H1 (cell line): Measurements from ENCODE around the gene PRXL2B. TPM values are rescaled to one million over a fixed set of nuclear protein-coding genes. Genes with fewer than 3 reads are reported as not detected.

Experiments
- CTCF ChIA-PET: fragments of 300-600 bp; sonication (Branson Sonifier 250); formaldehyde crosslinking; loops from one replicate; lab custom pipeline; 2021; ENCODE audit not compliant: partially characterized antibody; lab: Charles Lee
- POLR2A ChIA-PET: fragments of 300-600 bp; sonication (Branson Sonifier 250); formaldehyde crosslinking; loops from one replicate; lab custom pipeline; 2021; ENCODE audit warnings: inconsistent platforms; ENCODE audit not compliant: partially characterized antibody; lab: Charles Lee
- DNase-seq, 2 experiments: peaks; one replicate each; pipeline versions ENCODE4 v3.0.0 to v3.0.0-alpha.2; 2010 to 2022; ENCODE audit warnings: low spot score in 2 of 2, low read depth in 1 of 2, mixed read lengths in 1 of 2
- FAIRE-seq: peaks from 2 replicates; lab custom pipeline; 2011; peaks lifted over from hg19 to GRCh38; lab: Jason Lieb, UNC
- H2AFZ ChIP-seq: 2 replicates; pipeline ENCODE4 v1.8.1; 2012; ENCODE audit warnings: low read length, inconsistent platforms
- H2AK5ac ChIP-seq: 2 replicates; pipeline ENCODE4 v1.6.1; 2013; ENCODE audit warnings: low read depth, low read length
- H2BK120ac ChIP-seq: replicated peaks from 2 replicates; pipeline ENCODE3; 2013; ENCODE audit warnings: low read depth, low read length, inconsistent platforms
- H2BK12ac ChIP-seq: 2 replicates; pipeline ENCODE4 v1.6.1; 2013; ENCODE audit warnings: low read depth, low read length
- H2BK15ac ChIP-seq: 2 replicates; pipeline ENCODE4 v1.6.1; 2013; ENCODE audit warnings: low read length
- H2BK20ac ChIP-seq: 2 replicates; pipeline ENCODE4 v1.6.1; 2013; ENCODE audit warnings: low read length
- H2BK5ac ChIP-seq: 2 replicates; pipeline ENCODE4 v1.6.1; 2013; ENCODE audit warnings: low read depth, low read length
- H3K14ac ChIP-seq: 2 replicates; pipeline ENCODE4 v1.6.1; 2013; ENCODE audit warnings: inconsistent platforms; ENCODE audit not compliant: insufficient read length
- H3K18ac ChIP-seq: 2 replicates; pipeline ENCODE4 v1.6.1; 2013; ENCODE audit warnings: low read length; ENCODE audit errors: extremely low read depth
- H3K23ac ChIP-seq: 2 replicates; pipeline ENCODE4 v1.6.1; 2013; ENCODE audit warnings: inconsistent platforms; ENCODE audit not compliant: insufficient read length
- H3K23me2 ChIP-seq: 2 replicates; pipeline ENCODE4 v1.6.1; 2013; ENCODE audit warnings: low read depth, low read length
- H3K27ac ChIP-seq: 2 replicates; pipeline ENCODE4 v1.6.1; 2011; ENCODE audit warnings: low read depth, low read length, inconsistent platforms
- H3K27me3 ChIP-seq, 4 experiments: replicated peaks in 1 of 4; 1 replicate in 1 of 4; 2 replicates in 3 of 4; pipeline versions ENCODE4 v1.6.1 to v1.8.1; 2011 to 2013; ENCODE audit warnings: low read length in 3 of 4, mild to moderate bottlenecking in 3 of 4, inconsistent platforms in 2 of 4, mixed read lengths in 2 of 4, moderate library complexity in 1 of 4; ENCODE audit not compliant: control insufficient read depth in 3 of 4, insufficient read depth in 3 of 4; ENCODE audit errors: extremely low read depth in 1 of 4
- H3K36me3 ChIP-seq, 4 experiments: 2 replicates each; pipeline versions ENCODE4 v1.6.1 to v1.8.1; 2011 to 2013; ENCODE audit warnings: mild to moderate bottlenecking in 4 of 4, low read length in 3 of 4, moderate library complexity in 2 of 4, control low read depth in 1 of 4, inconsistent platforms in 1 of 4; ENCODE audit not compliant: insufficient read depth in 4 of 4, control insufficient read depth in 2 of 4
- H3K4ac ChIP-seq: replicated peaks from 2 replicates; pipeline ENCODE3; 2013; ENCODE audit warnings: low read length, low read depth, mixed read lengths, inconsistent platforms; ENCODE audit not compliant: insufficient read length
- H3K4me1 ChIP-seq, 4 experiments: replicated peaks in 1 of 4; 1 replicate in 1 of 4; 2 replicates in 3 of 4; pipeline versions ENCODE4 v1.6.1 to v1.8.1; 2011 to 2013; ENCODE audit warnings: low read length in 3 of 4, inconsistent platforms in 2 of 4, mixed read lengths in 1 of 4; ENCODE audit not compliant: insufficient read depth in 4 of 4, control insufficient read depth in 3 of 4
- H3K4me2 ChIP-seq, 2 experiments: 2 replicates each; pipeline versions ENCODE4 v1.6.1 to v1.8.1; 2011 to 2013; ENCODE audit warnings: low read depth in 2 of 2, low read length in 2 of 2, control low read depth in 1 of 2, inconsistent platforms in 1 of 2, mild to moderate bottlenecking in 1 of 2; ENCODE audit not compliant: insufficient read depth in 1 of 2
- H3K4me3 ChIP-seq, 4 experiments: fragments of 200-600, 300-600 bp in 1 of 4; sonication (generic), shearing (Covaris generic), sonication (Bioruptor Twin) in 1 of 4; 2 replicates each; pipeline versions ENCODE4 v1.5.1 to v1.8.1; 2011 to 2016; ENCODE audit warnings: low read length in 4 of 4, low read depth in 3 of 4, control low read depth in 2 of 4, inconsistent platforms in 2 of 4, mild to moderate bottlenecking in 2 of 4, mixed read lengths in 1 of 4, moderate library complexity in 1 of 4; ENCODE audit not compliant: insufficient read depth in 2 of 4; ENCODE audit errors: extremely low read depth in 1 of 4
- H3K56ac ChIP-seq: replicated peaks from 2 replicates; pipeline ENCODE3; 2013; ENCODE audit warnings: low read depth, mild to moderate bottlenecking, mixed read lengths, low read length, inconsistent platforms; ENCODE audit not compliant: insufficient read length
- H3K79me1 ChIP-seq: 2 replicates; pipeline ENCODE4 v1.6.1; 2013; ENCODE audit warnings: low read depth, low read length, control low read depth
- H3K79me2 ChIP-seq, 2 experiments: 2 replicates each; pipeline versions ENCODE4 v1.6.1 to v1.8.1; 2012 to 2013; ENCODE audit warnings: low read length in 2 of 2, mild to moderate bottlenecking in 2 of 2, inconsistent platforms in 1 of 2; ENCODE audit not compliant: insufficient read depth in 2 of 2, control insufficient read depth in 1 of 2
- H3K9ac ChIP-seq, 4 experiments: replicated peaks in 1 of 4; 1 replicate in 1 of 4; 2 replicates in 3 of 4; pipeline versions ENCODE4 v1.6.1 to v1.8.1; 2011 to 2013; ENCODE audit warnings: low read depth in 3 of 4, low read length in 3 of 4, control low read depth in 2 of 4, mild to moderate bottlenecking in 2 of 4, moderate library complexity in 2 of 4, inconsistent platforms in 1 of 4; ENCODE audit errors: extremely low read depth in 1 of 4
- H3K9me3 ChIP-seq, 2 experiments: 2 replicates each; pipeline versions ENCODE4 v1.6.1 to v1.8.1; 2012 to 2013; ENCODE audit warnings: mild to moderate bottlenecking in 2 of 2, moderate library complexity in 2 of 2, control low read depth in 1 of 2, inconsistent platforms in 1 of 2, low read depth in 1 of 2, low read length in 1 of 2, mixed read lengths in 1 of 2; ENCODE audit not compliant: insufficient read depth in 2 of 2
- H4K20me1 ChIP-seq, 2 experiments: replicated peaks in 1 of 2; 2 replicates each; pipeline versions ENCODE3 to v1.8.1; 2011 to 2013; ENCODE audit warnings: inconsistent platforms in 2 of 2, low read length in 2 of 2, mild to moderate bottlenecking in 1 of 2; ENCODE audit not compliant: insufficient read depth in 2 of 2, control insufficient read depth in 1 of 2
- H4K5ac ChIP-seq: 2 replicates; pipeline ENCODE4 v1.6.1; 2013; ENCODE audit warnings: low read length, low read depth, mixed read lengths, inconsistent platforms; ENCODE audit not compliant: insufficient read length
- H4K8ac ChIP-seq: 2 replicates; pipeline ENCODE4 v1.8.0; 2013; ENCODE audit warnings: mild to moderate bottlenecking, moderate library complexity, low read length, inconsistent platforms; ENCODE audit not compliant: insufficient read depth; ENCODE audit errors: extremely low read depth
- H4K91ac ChIP-seq: replicated peaks from 2 replicates; pipeline ENCODE3; 2013; ENCODE audit warnings: low read length, mixed read lengths, inconsistent platforms; ENCODE audit not compliant: insufficient read length
- EZH2 ChIP-seq: fragments of 200-600 bp; sonication (generic); IDR thresholded peaks from 2 replicates; pipeline ENCODE4 v1.7.1; 2012; ENCODE audit warnings: low read depth, mild to moderate bottlenecking, moderate library complexity, low read length, inconsistent platforms; ENCODE audit not compliant: severe bottlenecking
- KDM4A ChIP-seq: IDR thresholded peaks from one replicate; pipeline ENCODE4 v1.7.1; 2012; ENCODE audit warnings: low read depth, mild to moderate bottlenecking, moderate library complexity, low read length, inconsistent platforms; ENCODE audit not compliant: severe bottlenecking
- RBBP5 ChIP-seq: IDR thresholded peaks from 2 replicates; pipeline ENCODE4 v1.7.1; 2012; ENCODE audit warnings: low read depth, mild to moderate bottlenecking, inconsistent platforms, low read length, moderate library complexity, borderline replicate concordance
- RNF2 ChIP-seq: fragments of 200-900, 300-1000 bp; sonication (generic); IDR thresholded peaks from 2 replicates; pipeline ENCODE4 v1.7.1; 2016; ENCODE audit warnings: borderline replicate concordance, low read depth, mild to moderate bottlenecking, antibody characterized with exemption, low read length; ENCODE audit not compliant: poor library complexity, severe bottlenecking; ENCODE audit errors: missing control alignments
- WGBS, 2 experiments: shearing (Covaris generic) in 1 of 2; methylation state at CpG; one replicate each; pipeline versions ENCODE4 v1.1.6 to v1.1.7; 2013 to 2015; ENCODE audit warnings: low lambda C conversion rate in 2 of 2, mixed read lengths in 2 of 2, inconsistent platforms in 1 of 2, low coverage in 1 of 2, missing lambda C conversion rate in 1 of 2; ENCODE audit not compliant: insufficient replicate concordance in 2 of 2, insufficient coverage in 1 of 2, insufficient read length in 1 of 2; ENCODE audit errors: extremely low coverage in 1 of 2, missing lambda C conversion rate in 1 of 2; 5-methylcytosine and 5-hydroxymethylcytosine counted together
- polyA plus RNA-seq, 7 experiments: library from polyadenylated mRNA; depleted of rRNA in 3 of 7; stranded (reverse) in 5 of 7; unstranded in 2 of 7; fragments of >200 nt in 5 of 7; fragments of 200-250 nt in 2 of 7; gene quantifications; 1 replicate in 5 of 7; 2 replicates in 1 of 7; 4 replicates in 1 of 7; pipeline versions ENCODE4 v1.2.1 to v1.2.3, GENCODE V29; 2011 to 2013; ENCODE audit warnings: missing spikeins in 2 of 7, mixed read lengths in 2 of 7
- total RNA-seq: library from RNA; stranded (reverse); fragmentation: NEBNext Ultra II Directional; extraction: Animal tissue kit (Norgen Biotek cat#: 25700); gene quantifications from 2 replicates; pipeline ENCODE4 v1.2.1, GENCODE V29; 2021

PRXL2B gene
- total and polyA plus RNA-seq, 2 of the 8 experiments (the other 6 are each of a cell fraction or from before 2014, with no cell fraction given) = 35.3 to 46.0 TPM

- no peak overlapping the region for H2BK12ac ChIP-seq
- H4K5ac ChIP-seq = no peak overlapping the region
- H3K9ac ChIP-seq = no peak overlapping the region
- peaks cover 0 to 28% (median 18%) of the 10 kb centered on the region in 4 experiments; a peak in 6 of 7 replicates for H3K4me1 ChIP-seq
- peaks cover 6% of the 10 kb centered on the region for H3K23me2 ChIP-seq
- peak overlapping the region; percentile 66 to 84 for H3K4me2 ChIP-seq
- no peak for FAIRE-seq
- H3K79me1 ChIP-seq = no peaks in the 10 kb centered on the region
- H3K56ac ChIP-seq = no peak overlapping the region
- no peak overlapping the region for H3K14ac ChIP-seq
- H3K79me2 ChIP-seq = no peaks in the 10 kb centered on the region
- no peak overlapping the region for H2BK5ac ChIP-seq
- no peak for DNase-seq
- H3K36me3 ChIP-seq = no peaks in the 10 kb centered on the region
- no peak overlapping the region for H3K18ac ChIP-seq
- CTCF ChIA-PET = interaction anchor here (0.6 to 0.9 kb wide), 2 partner anchors 18 to 31 kb away, joined by 3 to 4 read pairs; no protein-coding TSS in a partner anchor
- no peak overlapping the region for H3K23ac ChIP-seq
- H4K91ac ChIP-seq = no peak overlapping the region
- peaks cover 22 to 52% (median 36%) of the 10 kb centered on the region in 4 experiments for H3K27me3 ChIP-seq
- H3K4me3 ChIP-seq = peak overlapping the region; percentile 32 to 64 (median 34); a peak in 5 of 8 replicates
- H3K4ac ChIP-seq = no peak overlapping the region
- H2AK5ac ChIP-seq = no peak overlapping the region
- no peak overlapping the region for H4K8ac ChIP-seq
- no peak overlapping the region for H3K27ac ChIP-seq
- peaks cover 0 to 11% of the 10 kb centered on the region in 2 experiments for H4K20me1 ChIP-seq
- WGBS, 2 experiments = 35% methylated on average over 4 of the region's 64 CpGs; no CpG with 5 or more reads in 1 of the 2 experiments
- H2BK20ac ChIP-seq = no peak overlapping the region
- POLR2A ChIA-PET = interaction anchor here (0.9 kb wide), 1 partner anchor 216 kb away, joined by 3 read pairs; no protein-coding TSS in a partner anchor
- no peak overlapping the region; the same call in 1 of the 2 replicates for H2AFZ ChIP-seq
- H2BK15ac ChIP-seq = no peak overlapping the region
- TF ChIP-seq RNF2 (no peak), RBBP5 (no peak), KDM4A (peak; percentile 47), EZH2 (peak; percentile 46)
- H2BK120ac ChIP-seq = no peak overlapping the region
- H3K9me3 ChIP-seq = peaks cover 0 to 4% of the 10 kb centered on the region in 2 experiments; a peak in 1 of 4 replicates
Observed at GRCh38 chr1:2628933-2629626, 42.5 kb downstream of the PRXL2B start.
